ENCODE data around the gene PLCD4. TPM values are rescaled to one million over a fixed set of nuclear protein-coding genes. Genes with fewer than 3 reads are reported as not detected.

PLCD4 gene
- total and polyA plus RNA-seq, 11 donors = 0.11 to 1.9 (median 0.34) TPM

- TF ChIP-seq CTCF (IDR thresholded peaks at IDR 0.05) (no peak), POLR2A (IDR thresholded peaks at IDR 0.05) (no peak)
- H3K27me3 ChIP-seq = no peaks in the 10 kb centered on the region
- peaks cover 0 to 19% (median 0%) of the 10 kb centered on the region in 12 donors for H3K4me1 ChIP-seq
- no peak overlapping the region for H3K4me3 ChIP-seq
- no peak for ATAC-seq
- no peak for DNase-seq
- no peaks in the 10 kb centered on the region for H3K36me3 ChIP-seq
- WGBS, 4 donors = 53 to 69% (median 63%) methylated on average over 3 of the region's 3 CpGs
- peak overlapping the region in 1 of 12 donors; percentile 75 for H3K27ac ChIP-seq
- H3K9me3 ChIP-seq = no peaks in the 10 kb centered on the region
- intact Hi-C loops (cut with DNase I) = no loop called here
These were observed 15.6 kb downstream of the PLCD4 start for GRCh38 chr2:218623366-218623705.

- DNase-seq (no peak), ATAC-seq (no peak)
- 90 to 94% (median 92%) methylated on average over 4 of the region's 4 CpGs for WGBS, 4 donors
- Histone ChIP-seq H3K27me3 (no peaks in the 10 kb centered on the region), H3K36me3 (no peaks in the 10 kb centered on the region), H3K4me3 (no peak overlapping the region), H3K9me3 (no peaks in the 10 kb centered on the region), H3K4me1 (peaks cover 0 to 19% (median 0%) of the 10 kb centered on the region in 12 donors), H3K27ac (no peak overlapping the region)
- TF ChIP-seq POLR2A (IDR thresholded peaks at IDR 0.05) (no peak), CTCF (IDR thresholded peaks at IDR 0.05) (no peak)
- intact Hi-C loops (cut with DNase I) = no loop called here
These were observed 18.7 kb downstream of the PLCD4 start for GRCh38 chr2:218626369-218626768.

GRCh38 chr2:218627939-218628338 is 20.2 kb downstream of the PLCD4 start:
- DNase-seq = no peak

GRCh38 chr2:218631837-218632236 is 24.1 kb downstream of the PLCD4 start:
- Histone ChIP-seq H3K27ac (no peak overlapping the region), H3K27me3 (no peaks in the 10 kb centered on the region), H3K4me1 (peaks cover 0 to 3% (median 0%) of the 10 kb centered on the region in 12 donors), H3K4me3 (no peak overlapping the region), H3K36me3 (peaks cover 0 to 41% (median 36%) of the 10 kb centered on the region in 9 donors), H3K9me3 (no peaks in the 10 kb centered on the region)
- DNase-seq (no peak), ATAC-seq (peak in 1 of 4 donors; percentile 69)
- WGBS, 4 donors = 44 to 58% (median 52%) methylated on average over 4 of the region's 4 CpGs
- no peak for TF ChIP-seq POLR2A (IDR thresholded peaks at IDR 0.05)
- no peak for TF ChIP-seq CTCF (IDR thresholded peaks at IDR 0.05)
- intact Hi-C loops (cut with DNase I) = no loop called here

More at GRCh38 chr2:218627939-218628338, 20.2 kb downstream of the PLCD4 start:
- WGBS, 4 donors = 94 to 97% (median 96%) methylated on average over 4 of the region's 4 CpGs
- TF ChIP-seq POLR2A (IDR thresholded peaks at IDR 0.05) (no peak), CTCF (IDR thresholded peaks at IDR 0.05) (no peak)
- intact Hi-C loops (cut with DNase I) = no loop called here
- no peaks in the 10 kb centered on the region for H3K9me3 ChIP-seq
- no peak for ATAC-seq
- no peaks in the 10 kb centered on the region for H3K27me3 ChIP-seq
- peaks cover 0 to 10% (median 0%) of the 10 kb centered on the region in 12 donors for H3K4me1 ChIP-seq
- no peak overlapping the region for H3K4me3 ChIP-seq
- H3K27ac ChIP-seq = no peak overlapping the region
- peaks cover 0 to 3% (median 0%) of the 10 kb centered on the region in 9 donors for H3K36me3 ChIP-seq
